Ovary (tissue), 9 donors: ENCODE measurements around the gene PRR20G. TPM values are rescaled to one million over a fixed set of nuclear protein-coding genes. Genes with fewer than 3 reads are reported as not detected.

ENCODE experiments used
- DNase-seq, 5 donors: peaks; one replicate each; pipeline ENCODE4 v3.0.0-alpha.2; 2019 to 2020
- H3K27ac ChIP-seq, 2 donors: fragments of 200-600 bp; one replicate each; pipeline versions ENCODE4 v1.5.1 to v1.8.0; 2019 to 2022
- H3K27me3 ChIP-seq: fragments of 200-600 bp; one replicate; pipeline ENCODE4 v1.8.0; 2022
- H3K36me3 ChIP-seq: fragments of 200-600 bp; sonication (generic); one replicate; pipeline ENCODE4 v1.5.1; 2019
- H3K4me1 ChIP-seq: one replicate; pipeline ENCODE4 v1.8.1; 2013; ENCODE audit warnings: mild to moderate bottlenecking, moderate library complexity; ENCODE audit not compliant: insufficient read depth
- H3K4me3 ChIP-seq: fragments of 200-600 bp; sonication (generic); one replicate; pipeline ENCODE4 v1.5.1; 2017
- H3K9me3 ChIP-seq, 2 donors: fragments of 200-600 bp in 1 of 2; sonication (generic) in 1 of 2; one replicate each; pipeline versions ENCODE4 v1.5.1 to v1.8.1; 2013 to 2019; ENCODE audit warnings: mild to moderate bottlenecking in 1 of 2, moderate library complexity in 1 of 2
- EP300 ChIP-seq: sonication (generic); formaldehyde crosslinking; IDR thresholded peaks from one replicate; pipeline ENCODE4 v1.6.1; 2017; ENCODE audit warnings: antibody characterized with exemption
- POLR2A ChIP-seq: fragments of 450-650 bp; IDR thresholded peaks from one replicate; pipeline ENCODE4 v1.6.1; 2017; ENCODE audit warnings: antibody characterized with exemption, mild to moderate bottlenecking, moderate library complexity
- WGBS, 3 donors: extraction: QIAGEN DNeasy Blood & Tissue Kit in 1 of 3; methylation state at CpG; one replicate each; pipeline versions ENCODE4 v1.1.5 to v1.1.7; 2013 to 2017; 5-methylcytosine and 5-hydroxymethylcytosine counted together
- intact Hi-C, 4 donors: fragments of 100-400 bp; cut with DNase I; formaldehyde crosslinking; loops; one replicate each; pipeline versions ENCODE4 v1.11.0 to v1.15.1; 2022 to 2023
- polyA plus RNA-seq, 2 donors: library from polyadenylated mRNA; stranded (reverse); fragments of 200-250 nt in 1 of 2; fragments of 350-450 nt in 1 of 2; fragmentation: Illumina TruSeq in 1 of 2; extraction: RNeasy Lipid Tissue Mini Kit (QIAGEN cat#74804) in 1 of 2; gene quantifications; one replicate each; pipeline ENCODE4 v1.2.3, GENCODE V29; 2013 to 2014
- total RNA-seq, 7 donors: library from RNA; depleted of rRNA in 2 of 7; stranded (reverse); fragments of >200 nt in 2 of 7; fragmentation: NEBNext Ultra II Directional in 3 of 7; extraction: Animal tissue kit (Norgen Biotek cat#: 25700) in 3 of 7; gene quantifications; one replicate each; pipeline versions ENCODE4 v1.1.0 to v1.2.4, GENCODE V29; 2016 to 2023
- TF ChIP-seq, protein P1 (sequence below), 3 donors: fragments of 450-650 bp in 2 of 3; fragments of 200-600 bp in 1 of 3; IDR thresholded peaks; one replicate each; pipeline versions ENCODE4 v1.5.1 to v1.8.0; 2016 to 2022; ENCODE audit warnings: antibody characterized with exemption in 3 of 3, mild to moderate bottlenecking in 1 of 3
- donor health status: DM: no; HTN: no; CAD: no; lungs with moderate emphysema.
- donor health status: DM: no; HTN: no; CAD: no.
- donor health status: Bipolar disorder and iron deficiency.
- donor health status: DM: yes; HTN: yes; CAD: no.
- donor health status: DM: no; HTN: no; CAD: no.
- donor health status: DM: yes; HTN: yes; CAD: no.

Gene PRR20G
- total and polyA plus RNA-seq, 9 donors, result not detected

DNA sequence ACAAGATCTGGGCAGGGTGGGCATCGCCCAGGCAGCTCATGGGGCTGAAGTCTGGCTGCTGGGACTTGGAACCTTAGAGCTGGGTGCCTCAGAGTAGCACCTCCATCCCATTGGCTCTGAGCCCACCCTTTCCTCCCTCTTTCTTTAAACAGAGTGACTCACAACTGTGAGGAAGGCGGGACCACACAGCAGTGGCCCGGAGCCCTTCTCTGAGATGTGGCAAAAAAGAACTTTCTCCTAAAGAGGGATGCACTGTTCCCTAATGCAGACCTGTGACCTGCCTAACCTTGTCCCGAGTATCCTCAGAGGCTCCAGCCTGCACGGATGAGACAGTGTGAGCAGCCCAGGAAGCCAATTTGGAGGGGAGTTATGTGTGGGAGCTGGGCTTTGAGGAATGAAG lies 23.6 kb downstream of the PRR20G start:
- TF ChIP-seq, protein P1, sequence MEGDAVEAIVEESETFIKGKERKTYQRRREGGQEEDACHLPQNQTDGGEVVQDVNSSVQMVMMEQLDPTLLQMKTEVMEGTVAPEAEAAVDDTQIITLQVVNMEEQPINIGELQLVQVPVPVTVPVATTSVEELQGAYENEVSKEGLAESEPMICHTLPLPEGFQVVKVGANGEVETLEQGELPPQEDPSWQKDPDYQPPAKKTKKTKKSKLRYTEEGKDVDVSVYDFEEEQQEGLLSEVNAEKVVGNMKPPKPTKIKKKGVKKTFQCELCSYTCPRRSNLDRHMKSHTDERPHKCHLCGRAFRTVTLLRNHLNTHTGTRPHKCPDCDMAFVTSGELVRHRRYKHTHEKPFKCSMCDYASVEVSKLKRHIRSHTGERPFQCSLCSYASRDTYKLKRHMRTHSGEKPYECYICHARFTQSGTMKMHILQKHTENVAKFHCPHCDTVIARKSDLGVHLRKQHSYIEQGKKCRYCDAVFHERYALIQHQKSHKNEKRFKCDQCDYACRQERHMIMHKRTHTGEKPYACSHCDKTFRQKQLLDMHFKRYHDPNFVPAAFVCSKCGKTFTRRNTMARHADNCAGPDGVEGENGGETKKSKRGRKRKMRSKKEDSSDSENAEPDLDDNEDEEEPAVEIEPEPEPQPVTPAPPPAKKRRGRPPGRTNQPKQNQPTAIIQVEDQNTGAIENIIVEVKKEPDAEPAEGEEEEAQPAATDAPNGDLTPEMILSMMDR (IDR thresholded peaks at IDR 0.05), result no peak
- TF ChIP-seq POLR2A (no peak), EP300 (no peak)
- Histone ChIP-seq H3K36me3 (no peaks in the 10 kb centered on the region), H3K9me3 (no peaks in the 10 kb centered on the region), H3K27ac (no peak overlapping the region), H3K4me3 (no peak overlapping the region), H3K27me3 (no peaks in the 10 kb centered on the region), H3K4me1 (no peaks in the 10 kb centered on the region)
- no peak for DNase-seq
- WGBS, 3 donors, result 24 to 27% (median 26%) methylated on average over 5 of the region's 5 CpGs
- intact Hi-C loops, result no loop called here

DNA sequence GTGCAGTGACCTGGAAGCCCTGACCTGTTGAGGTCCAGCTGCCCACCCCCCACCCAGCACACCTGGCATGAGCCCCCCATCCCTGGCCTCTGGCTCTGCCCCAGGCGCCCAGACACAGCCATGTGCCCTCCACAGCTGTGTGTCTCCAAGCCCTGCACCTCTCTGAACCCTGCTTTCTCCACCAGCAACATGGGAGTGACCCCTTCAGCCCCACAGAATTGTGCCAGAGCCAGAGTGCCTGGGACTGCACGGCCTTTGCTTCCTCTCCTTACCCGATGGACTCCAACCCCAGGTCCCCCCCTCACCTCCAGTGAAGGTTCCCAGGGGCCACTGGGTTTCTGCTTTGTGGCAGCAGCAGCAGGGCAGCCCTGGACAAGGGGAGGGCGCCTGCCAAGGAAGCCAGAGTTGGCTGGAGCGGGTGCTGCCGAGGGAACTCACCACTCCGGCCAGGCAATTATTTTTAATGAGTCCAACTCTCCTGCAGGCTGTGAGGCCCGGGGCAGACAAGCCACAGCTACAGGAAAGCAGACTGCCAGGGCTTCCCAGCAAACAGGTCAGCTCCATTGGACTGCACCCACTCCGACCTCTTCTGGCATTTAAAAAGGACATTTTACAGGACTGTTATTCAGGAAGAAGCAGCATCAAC lies 24.1 kb downstream of the PRR20G start:
- intact Hi-C loops, result no loop called here
- H3K27ac ChIP-seq, result no peak overlapping the region
- no peak for DNase-seq
- H3K27me3 ChIP-seq, result no peaks in the 10 kb centered on the region
- H3K36me3 ChIP-seq, result no peaks in the 10 kb centered on the region
- no peaks in the 10 kb centered on the region for H3K4me1 ChIP-seq
- no peak for TF ChIP-seq EP300
- TF ChIP-seq, protein P1 (IDR thresholded peaks at IDR 0.05), result no peak
- TF ChIP-seq POLR2A, result no peak
- no peak overlapping the region for H3K4me3 ChIP-seq
- no peaks in the 10 kb centered on the region for H3K9me3 ChIP-seq
- WGBS, 3 donors, result 50 to 55% (median 51%) methylated on average over 9 of the region's 9 CpGs

DNA sequence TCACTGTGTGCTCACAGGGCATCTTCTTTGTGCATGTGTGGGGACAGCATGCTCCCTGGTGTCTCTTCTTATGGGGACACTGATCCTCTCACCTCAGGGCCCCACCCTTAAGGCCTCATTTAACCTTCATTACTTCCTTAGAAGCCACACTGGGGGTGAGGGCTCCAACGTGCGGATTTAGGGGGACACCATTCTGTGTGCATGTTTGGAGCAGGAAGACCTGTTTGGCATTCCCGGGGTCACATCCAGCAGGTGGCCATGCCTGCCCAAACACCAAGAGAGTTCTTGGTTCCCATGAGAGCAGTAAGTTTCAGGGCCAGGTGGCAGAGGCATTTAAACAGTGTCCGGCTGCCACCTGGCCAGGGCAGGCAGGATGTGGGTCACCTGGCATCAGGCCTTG lies 24.8 kb downstream of the PRR20G start:
- Histone ChIP-seq H3K4me3 (no peak overlapping the region), H3K36me3 (no peaks in the 10 kb centered on the region), H3K27ac (no peak overlapping the region), H3K4me1 (no peaks in the 10 kb centered on the region), H3K9me3 (no peaks in the 10 kb centered on the region), H3K27me3 (no peaks in the 10 kb centered on the region)
- DNase-seq, result no peak
- intact Hi-C loops, result no loop called here
- 86 to 90% (median 90%) methylated on average over 4 of the region's 4 CpGs for WGBS, 3 donors
- TF ChIP-seq, protein P1 (IDR thresholded peaks at IDR 0.05), result no peak
- TF ChIP-seq EP300, result no peak
- TF ChIP-seq POLR2A, result no peak

DNA sequence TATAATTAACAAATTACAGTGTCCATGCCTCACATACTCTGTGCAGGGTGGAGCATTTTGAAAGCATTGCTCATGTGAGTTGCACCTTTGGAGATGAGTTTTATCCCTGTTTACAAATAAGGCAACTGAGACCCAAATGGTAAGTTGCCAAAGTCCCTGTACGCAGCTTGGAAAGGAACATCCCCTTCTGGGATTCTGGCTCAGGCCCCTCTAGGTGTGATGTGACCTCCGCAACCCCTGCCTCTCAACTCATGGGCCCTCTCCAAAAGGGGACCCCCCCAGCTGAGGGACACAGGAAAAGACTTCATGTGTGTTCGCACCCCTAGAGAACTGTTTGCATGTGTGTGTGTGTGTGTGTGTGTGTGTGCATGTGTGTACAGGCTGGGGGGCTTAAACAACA lies 25.3 kb downstream of the PRR20G start:
- H3K9me3 ChIP-seq, result no peaks in the 10 kb centered on the region
- DNase-seq, result no peak
- intact Hi-C loops, result no loop called here
- no peak overlapping the region for H3K27ac ChIP-seq
- TF ChIP-seq EP300 (no peak), POLR2A (no peak)
- TF ChIP-seq, protein P1 (IDR thresholded peaks at IDR 0.05), result no peak
- H3K4me1 ChIP-seq, result no peaks in the 10 kb centered on the region
- H3K27me3 ChIP-seq, result no peaks in the 10 kb centered on the region
- no peaks in the 10 kb centered on the region for H3K36me3 ChIP-seq
- no peak overlapping the region for H3K4me3 ChIP-seq
- 94 to 97% (median 96%) methylated on average over 3 of the region's 3 CpGs for WGBS, 3 donors
